HG02870 (cell line): ENCODE results near the gene EXOC4.

Experiments
- ATAC-seq: cut with Tn5 transposase; IDR thresholded peaks from one replicate; pipeline ENCODE4 v1.9.1; 2021; ENCODE audit warnings: mild to moderate bottlenecking, moderate library complexity; ENCODE audit not compliant: unreplicated experiment

EXOC4 gene

DNA sequence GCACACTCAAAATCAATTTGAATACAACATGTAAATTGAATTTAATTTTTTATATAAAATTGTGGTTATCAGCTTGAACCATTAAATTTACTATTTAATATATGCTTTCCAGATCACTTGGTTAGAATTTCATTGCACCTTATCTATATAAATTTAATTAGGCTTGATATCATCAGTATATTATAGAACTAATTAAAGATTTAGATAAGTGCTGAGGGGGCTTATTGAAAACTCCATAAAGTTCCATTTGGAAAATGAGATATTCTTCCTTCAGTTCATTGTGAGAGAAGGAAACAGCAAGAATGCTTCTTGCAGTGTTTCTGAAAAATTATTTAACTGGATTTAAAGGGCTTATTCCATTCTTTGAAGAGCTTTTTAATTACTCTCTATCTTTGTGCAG lies 788.6 kb downstream of the EXOC4 start:
- ATAC-seq, result no peak

DNA sequence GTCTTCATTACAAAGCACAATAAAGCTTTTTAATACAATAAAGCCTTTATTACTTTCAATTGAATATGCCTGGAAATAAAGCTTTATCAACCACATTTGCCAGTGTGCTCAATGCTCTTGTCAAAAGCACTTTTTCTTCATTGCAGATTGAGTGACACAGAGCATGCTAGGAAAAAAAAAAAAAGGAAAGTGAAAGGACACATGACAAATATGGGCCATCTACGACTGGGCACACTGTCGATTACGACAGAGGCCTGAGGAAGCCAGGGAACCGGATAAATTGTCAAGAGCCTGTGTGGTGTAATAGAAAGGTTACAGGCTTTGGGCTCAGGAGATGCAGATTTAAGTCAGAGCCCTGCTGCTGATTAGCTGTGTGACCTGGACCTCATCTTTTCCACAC lies 789.4 kb downstream of the EXOC4 start:
- ATAC-seq, result no peak

DNA sequence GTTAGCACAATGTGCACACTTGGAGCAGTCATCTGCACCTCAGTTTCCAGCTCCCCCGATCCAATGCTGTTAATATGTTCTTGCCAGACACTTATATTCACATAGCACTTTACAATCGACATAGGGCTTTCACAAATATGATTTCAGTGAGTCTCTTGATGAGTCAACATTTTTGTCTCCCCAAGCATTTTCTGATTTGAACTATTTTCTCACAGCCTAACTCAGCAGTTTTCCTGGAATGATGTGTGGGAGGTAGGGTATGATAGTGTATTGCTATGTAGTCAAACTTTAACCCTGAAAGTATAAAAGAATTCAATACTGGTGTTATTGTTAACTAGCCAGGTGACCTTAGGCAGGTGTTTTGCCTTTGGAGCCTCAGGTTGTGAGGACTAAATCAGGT lies 791.8 kb downstream of the EXOC4 start:
- ATAC-seq, result no peak

GRCh38 chr7:134045716-134046115 lies 792.8 kb downstream of the EXOC4 start:
- ATAC-seq, result peak; percentile 72

GRCh38 chr7:134046594-134047128 lies 793.8 kb downstream of the EXOC4 start:
- ATAC-seq, result no peak

GRCh38 chr7:134047675-134048074 lies 794.8 kb downstream of the EXOC4 start:
- no peak for ATAC-seq

DNA sequence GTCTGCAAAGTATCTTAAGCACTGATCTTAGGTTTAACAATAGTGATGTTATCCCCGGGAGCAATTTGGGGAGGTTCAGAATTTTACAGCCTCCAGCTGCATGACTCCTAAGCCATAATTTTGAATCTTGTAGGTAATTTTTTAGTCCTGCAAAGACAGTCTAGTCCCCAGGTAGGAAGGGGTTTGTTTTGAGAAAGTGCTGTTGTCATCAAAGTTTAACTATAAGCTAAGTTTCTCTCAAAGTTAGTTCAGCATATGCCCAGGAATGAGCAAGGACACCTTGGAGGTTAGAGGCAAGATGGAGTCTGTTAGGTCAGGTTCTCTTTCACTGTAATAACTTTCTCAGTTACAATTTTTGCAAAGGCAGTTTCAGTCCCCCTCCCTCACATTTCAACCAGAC lies 795.3 kb downstream of the EXOC4 start:
- no peak for ATAC-seq

GRCh38 chr7:134051020-134051419 lies 798.1 kb downstream of the EXOC4 start:
- peak; percentile 86 for ATAC-seq

DNA sequence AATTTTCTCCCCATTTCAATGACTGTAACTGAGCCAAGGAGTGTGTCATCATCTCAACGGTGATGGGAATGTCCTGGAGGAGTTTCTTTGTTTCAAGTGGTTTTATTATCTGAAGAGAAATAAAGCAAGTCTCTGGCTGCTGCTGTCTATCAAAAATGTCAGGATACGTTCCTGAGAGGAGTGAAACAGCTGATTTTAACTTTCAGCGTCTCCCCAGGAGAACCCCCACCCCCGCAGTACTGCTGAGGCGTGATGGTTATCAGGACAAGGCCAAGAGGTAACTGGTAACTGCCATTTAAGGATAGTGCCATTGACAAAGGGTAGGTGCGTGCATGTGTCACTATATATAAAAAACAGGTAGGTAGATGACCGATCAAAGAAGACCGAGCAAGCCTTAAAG lies 803.9 kb downstream of the EXOC4 start:
- ATAC-seq, result no peak

GRCh38 chr7:134058521-134058920 lies 805.6 kb downstream of the EXOC4 start:
- no peak for ATAC-seq

DNA sequence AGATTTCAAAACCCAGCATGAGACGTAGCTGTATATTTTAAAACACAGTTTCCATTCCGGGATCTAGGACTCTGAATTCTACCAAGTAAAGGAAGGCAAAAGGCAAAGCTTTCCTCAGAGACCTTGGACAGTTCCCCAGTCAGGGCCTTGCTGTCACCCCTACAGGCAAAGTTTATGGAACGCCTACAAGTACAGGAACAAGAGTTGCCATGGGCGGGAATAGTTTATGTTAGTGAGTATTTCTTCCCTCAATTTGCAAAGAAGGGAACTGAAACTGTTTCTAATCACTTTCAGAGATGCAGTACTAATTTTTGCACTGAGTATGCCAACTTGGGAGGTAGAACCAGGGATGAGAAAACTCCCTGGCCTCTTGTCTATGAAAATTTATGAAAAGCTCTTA lies 806.1 kb downstream of the EXOC4 start:
- ATAC-seq, result no peak

- ATAC-seq, result no peak
Measured at GRCh38 chr7:134059921-134060320, 807.0 kb downstream of the EXOC4 start.

DNA sequence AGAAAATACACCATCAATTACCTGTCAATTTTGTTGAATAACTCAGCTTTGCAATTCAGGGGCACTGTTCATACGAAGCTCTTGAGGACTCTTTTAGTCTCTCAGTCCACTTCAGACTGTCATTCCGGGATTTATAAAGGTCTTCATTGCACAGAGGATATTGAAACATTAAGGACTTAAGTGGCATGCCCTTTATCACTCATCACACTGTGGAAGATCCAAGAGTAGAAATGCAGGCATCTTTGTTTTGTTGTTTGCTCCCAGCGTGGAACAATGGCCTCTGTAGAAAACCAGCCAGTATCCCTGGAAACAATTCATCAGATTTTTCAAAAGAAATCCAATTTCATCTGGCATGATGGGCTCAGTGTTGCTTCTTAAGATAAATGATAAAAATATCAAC lies 808.0 kb downstream of the EXOC4 start:
- ATAC-seq, result no peak

DNA sequence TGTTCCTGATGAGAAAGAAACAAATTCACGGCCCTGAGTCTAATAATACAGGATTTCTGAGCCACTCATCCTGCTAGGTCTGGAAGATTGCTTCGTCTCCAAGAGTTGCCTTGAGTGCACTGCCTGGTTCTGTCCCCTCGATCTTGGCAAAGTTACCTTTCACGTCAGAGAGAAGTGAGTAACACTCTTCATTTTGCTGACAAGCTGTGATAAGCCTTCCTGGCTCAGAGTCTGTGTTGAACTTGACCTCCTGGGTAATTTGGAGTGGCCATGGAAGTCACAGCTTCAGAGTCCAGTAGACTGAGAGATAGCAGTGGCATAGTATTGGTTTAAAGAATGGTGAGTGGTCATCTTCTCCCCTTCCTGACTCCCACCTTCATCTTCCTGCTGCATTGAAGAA lies 809.6 kb downstream of the EXOC4 start:
- no peak for ATAC-seq

- ATAC-seq, result no peak
Measured at GRCh38 chr7:134065415-134065814, 812.5 kb downstream of the EXOC4 start.

DNA sequence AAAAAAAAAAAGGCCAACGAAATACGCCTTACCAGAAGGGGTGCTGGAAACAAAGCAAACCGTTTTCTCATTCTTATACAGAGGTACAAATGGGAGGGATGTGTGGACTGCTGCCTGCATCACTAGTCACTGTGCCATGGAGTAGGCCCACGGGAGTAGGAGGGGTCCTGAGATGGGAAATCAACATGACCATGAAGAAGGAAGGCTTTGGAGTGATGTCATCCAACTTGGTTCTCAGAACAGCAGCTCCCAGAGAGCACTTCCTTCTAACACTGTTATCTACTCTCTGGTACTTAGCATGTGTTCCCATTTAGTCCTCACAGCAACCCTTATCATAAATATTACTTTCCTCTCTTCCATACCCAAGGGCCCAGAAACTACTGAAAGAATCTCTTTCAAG lies 814.3 kb downstream of the EXOC4 start:
- no peak for ATAC-seq

DNA sequence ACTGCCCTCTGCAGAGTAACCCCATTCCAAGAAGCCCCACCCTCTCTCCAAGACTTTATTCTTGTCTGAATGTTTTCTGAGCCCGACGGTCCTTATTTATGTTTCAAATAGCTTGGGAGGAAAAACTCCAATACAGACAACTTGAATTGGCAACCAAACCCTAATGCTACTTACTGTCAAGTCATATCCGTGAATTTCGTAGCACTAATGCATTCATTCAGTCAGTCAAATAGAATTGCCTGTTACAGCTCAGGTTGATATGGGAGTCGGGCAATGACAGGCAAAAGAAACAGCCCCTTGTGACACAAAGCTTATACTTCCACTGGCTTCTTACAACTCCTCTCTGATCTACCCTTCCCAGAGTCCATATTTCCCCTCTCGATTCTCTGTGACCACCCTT lies 815.8 kb downstream of the EXOC4 start:
- no peak for ATAC-seq

- no peak for ATAC-seq
Measured at GRCh38 chr7:134069187-134069586, 816.3 kb downstream of the EXOC4 start.

GRCh38 chr7:134070673-134071072 lies 817.8 kb downstream of the EXOC4 start:
- no peak for ATAC-seq

DNA sequence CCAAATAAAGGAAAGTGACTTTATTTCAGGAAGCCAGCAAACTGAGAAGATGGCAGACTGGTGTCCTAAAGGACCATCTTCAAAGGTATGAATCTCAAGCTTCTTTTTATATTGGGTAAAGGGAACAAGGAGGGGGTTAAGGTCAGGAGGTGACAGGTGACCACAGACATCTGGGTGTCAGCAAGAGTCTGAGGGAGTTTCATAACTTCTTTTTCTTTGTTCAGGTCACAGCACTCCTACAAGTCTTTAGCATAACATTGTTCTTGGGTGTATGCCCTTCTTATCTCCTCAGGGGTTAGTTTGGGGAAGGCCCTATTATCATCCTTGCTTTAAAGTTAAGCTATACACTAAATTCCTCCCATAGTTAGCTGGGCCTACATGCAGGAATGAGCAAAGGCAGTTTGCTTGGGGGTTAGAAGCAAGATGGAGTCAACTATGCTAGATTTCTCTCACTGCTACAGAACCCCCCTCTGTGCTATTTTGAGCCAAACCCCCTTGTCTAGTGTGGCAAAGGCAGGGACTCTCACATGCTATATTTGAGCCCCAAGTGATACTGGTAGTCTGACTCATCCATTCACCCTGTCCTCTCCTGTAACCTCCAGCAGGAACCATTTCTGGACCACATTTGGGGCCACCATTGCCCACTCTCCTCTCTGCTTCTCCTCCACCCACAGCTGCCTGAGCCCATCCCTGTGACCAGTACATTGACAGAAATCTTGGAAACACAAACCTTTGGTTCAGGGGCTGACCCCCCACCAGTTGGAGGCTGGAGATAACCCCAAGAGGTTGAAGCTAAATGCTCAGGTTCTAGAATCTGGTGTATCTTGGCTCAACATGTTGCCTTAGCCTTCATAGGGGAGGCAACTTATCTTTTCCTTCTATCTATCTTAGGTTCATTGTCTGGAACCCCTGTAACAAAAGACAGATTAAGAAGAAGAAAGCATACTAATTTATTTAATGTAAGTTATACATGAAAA lies 818.8 kb downstream of the EXOC4 start:
- peak; percentile 92 for ATAC-seq

DNA sequence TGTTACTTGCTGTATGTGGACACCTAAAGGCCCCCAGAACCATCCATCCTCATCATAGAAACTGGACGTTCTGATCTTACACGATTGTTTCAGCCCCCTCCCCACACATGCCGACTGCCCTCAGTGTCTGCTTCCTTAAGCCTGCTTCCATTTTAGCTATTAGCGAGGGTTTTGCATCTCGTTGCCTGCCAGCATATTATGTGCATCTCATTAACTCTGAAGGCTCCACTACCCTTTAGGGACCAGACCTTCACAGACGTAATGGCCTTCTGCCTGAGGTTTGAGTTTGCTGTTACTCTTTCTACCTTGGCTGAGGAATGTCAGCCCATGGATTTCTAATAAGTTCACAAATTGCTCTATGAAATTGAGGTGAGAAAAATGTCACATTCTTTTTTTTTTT lies 820.4 kb downstream of the EXOC4 start:
- no peak for ATAC-seq

- no peak for ATAC-seq
Measured at GRCh38 chr7:134075799-134076198, 822.9 kb downstream of the EXOC4 start.
